Memory B cell (primary cell): ENCODE measurements around the gene AGXT.
"Not testable (repeated sequence)": the region's sequence is repeated elsewhere in the genome, so short reads cannot be mapped to it uniquely, and the experiment has no call there.

Source experiments
- ATAC-seq: fragments of 150-1000 bp; cut with Tn5 transposase; 2 replicates; pipeline ENCODE4 v1.10.0; 2021; ENCODE audit warnings: low read depth, mild to moderate bottlenecking, moderate library complexity
- DNase-seq, 2 donors: peaks; one replicate each; pipeline ENCODE4 v3.0.0; 2022; ENCODE audit warnings: low spot score in 2 of 2
- H3K27ac Mint-ChIP-seq: one replicate; pipeline ENCODE4 v1.8.0; 2022; ENCODE audit warnings: mild to moderate bottlenecking, moderate library complexity, mixed read lengths
- H3K27me3 Mint-ChIP-seq: one replicate; pipeline ENCODE4 v1.8.0; 2022; ENCODE audit warnings: mixed read lengths
- H3K36me3 Mint-ChIP-seq: one replicate; pipeline ENCODE4 v1.8.0; 2022; ENCODE audit warnings: mild to moderate bottlenecking, mixed read lengths
- H3K4me1 Mint-ChIP-seq: one replicate; pipeline ENCODE4 v1.8.0; 2022; ENCODE audit warnings: mixed read lengths
- H3K4me3 Mint-ChIP-seq: one replicate; pipeline ENCODE4 v1.8.0; 2022; ENCODE audit warnings: mild to moderate bottlenecking, moderate library complexity, mixed read lengths
- H3K9me3 Mint-ChIP-seq: one replicate; pipeline ENCODE4 v1.8.0; 2022; ENCODE audit warnings: mixed read lengths

Gene AGXT

GRCh38 chr2:240833724-240834285 is 34.8 kb upstream of the AGXT start:
- no peaks in the 10 kb centered on the region for H3K9me3 Mint-ChIP-seq

GRCh38 chr2:240834377-240834975 is 34.1 kb upstream of the AGXT start:
- peaks cover 13% of the 10 kb centered on the region for H3K27me3 Mint-ChIP-seq
- no peak for DNase-seq
- no peak overlapping the region for H3K4me3 Mint-ChIP-seq
- H3K4me1 Mint-ChIP-seq: no peaks in the 10 kb centered on the region
- no peaks in the 10 kb centered on the region for H3K9me3 Mint-ChIP-seq
- ATAC-seq: no peak
- H3K36me3 Mint-ChIP-seq: no peaks in the 10 kb centered on the region
- H3K27ac Mint-ChIP-seq: no peak overlapping the region

More at GRCh38 chr2:240833724-240834285, 34.8 kb upstream of the AGXT start:
- Mint-ChIP-seq H3K36me3 (no peaks in the 10 kb centered on the region), H3K4me1 (no peaks in the 10 kb centered on the region), H3K27me3 (peaks cover 13% of the 10 kb centered on the region), H3K27ac (no peak overlapping the region), H3K4me3 (no peak overlapping the region)
- no peak for DNase-seq
- ATAC-seq: no peak

- no peak for ATAC-seq
- no peak overlapping the region for H3K4me3 Mint-ChIP-seq
- no peaks in the 10 kb centered on the region for H3K9me3 Mint-ChIP-seq
- H3K36me3 Mint-ChIP-seq: no peaks in the 10 kb centered on the region
- H3K27ac Mint-ChIP-seq: no peak overlapping the region
- H3K27me3 Mint-ChIP-seq: peaks cover 11% of the 10 kb centered on the region
- no peak for DNase-seq
- no peaks in the 10 kb centered on the region for H3K4me1 Mint-ChIP-seq
Measured at GRCh38 chr2:240835528-240835927, 33.1 kb upstream of the AGXT start.

- no peaks in the 10 kb centered on the region for H3K36me3 Mint-ChIP-seq
- H3K9me3 Mint-ChIP-seq: no peaks in the 10 kb centered on the region
- H3K4me1 Mint-ChIP-seq: no peaks in the 10 kb centered on the region
- H3K4me3 Mint-ChIP-seq: no peak overlapping the region
- peaks cover 9% of the 10 kb centered on the region for H3K27me3 Mint-ChIP-seq
- no peak for DNase-seq
- no peak overlapping the region for H3K27ac Mint-ChIP-seq
- no peak for ATAC-seq
Measured at GRCh38 chr2:240836781-240837467, 31.7 kb upstream of the AGXT start.

GRCh38 chr2:240837621-240838020 is 31.0 kb upstream of the AGXT start:
- Mint-ChIP-seq H3K4me1 (no peaks in the 10 kb centered on the region), H3K27ac (no peak overlapping the region), H3K36me3 (no peaks in the 10 kb centered on the region), H3K27me3 (peaks cover 13% of the 10 kb centered on the region), H3K4me3 (no peak overlapping the region), H3K9me3 (no peaks in the 10 kb centered on the region)
- ATAC-seq (no peak), DNase-seq (no peak)

- Mint-ChIP-seq H3K36me3 (no peaks in the 10 kb centered on the region), H3K27me3 (peaks cover 18% of the 10 kb centered on the region), H3K9me3 (no peaks in the 10 kb centered on the region), H3K4me1 (no peaks in the 10 kb centered on the region), H3K27ac (no peak overlapping the region), H3K4me3 (no peak overlapping the region)
- DNase-seq (no peak), ATAC-seq (no peak)
Measured at GRCh38 chr2:240839152-240840143, 29.2 kb upstream of the AGXT start.

- Mint-ChIP-seq H3K27ac (no peak overlapping the region), H3K9me3 (peaks cover 2% of the 10 kb centered on the region), H3K4me3 (no peak overlapping the region), H3K27me3 (peaks cover 17% of the 10 kb centered on the region), H3K4me1 (no peaks in the 10 kb centered on the region), H3K36me3 (no peaks in the 10 kb centered on the region)
- DNase-seq (no peak), ATAC-seq (no peak)
Measured at GRCh38 chr2:240840435-240841060, 28.1 kb upstream of the AGXT start.

- peaks cover 15% of the 10 kb centered on the region for H3K27me3 Mint-ChIP-seq
- not testable (repeated sequence) for H3K4me3 Mint-ChIP-seq, H3K27ac Mint-ChIP-seq, H3K36me3 Mint-ChIP-seq, H3K9me3 Mint-ChIP-seq, ATAC-seq, H3K4me1 Mint-ChIP-seq, DNase-seq
Measured at GRCh38 chr2:240846309-240846708, 22.3 kb upstream of the AGXT start.

- no peak overlapping the region for H3K4me3 Mint-ChIP-seq
- DNase-seq (no peak), ATAC-seq (no peak)
- H3K9me3 Mint-ChIP-seq: peaks cover 6% of the 10 kb centered on the region
- no peaks in the 10 kb centered on the region for H3K4me1 Mint-ChIP-seq
- peaks cover 15% of the 10 kb centered on the region for H3K27me3 Mint-ChIP-seq
- H3K27ac Mint-ChIP-seq: no peak overlapping the region
- H3K36me3 Mint-ChIP-seq: no peaks in the 10 kb centered on the region
Measured at GRCh38 chr2:240846873-240847595, 21.6 kb upstream of the AGXT start.

GRCh38 chr2:240847817-240848216 is 20.8 kb upstream of the AGXT start:
- DNase-seq (no peak), ATAC-seq (no peak)
- Mint-ChIP-seq H3K27ac (no peak overlapping the region), H3K9me3 (peaks cover 6% of the 10 kb centered on the region), H3K36me3 (no peaks in the 10 kb centered on the region), H3K4me1 (no peaks in the 10 kb centered on the region), H3K27me3 (peaks cover 11% of the 10 kb centered on the region), H3K4me3 (no peak overlapping the region)

GRCh38 chr2:240848900-240849680 is 19.5 kb upstream of the AGXT start:
- Mint-ChIP-seq H3K27ac (no peak overlapping the region), H3K4me3 (no peak overlapping the region), H3K9me3 (peaks cover 6% of the 10 kb centered on the region), H3K4me1 (no peaks in the 10 kb centered on the region), H3K36me3 (no peaks in the 10 kb centered on the region), H3K27me3 (peaks cover 7% of the 10 kb centered on the region)
- ATAC-seq (no peak), DNase-seq (no peak)

- no peak overlapping the region for H3K27ac Mint-ChIP-seq
- no peak for DNase-seq
- peaks cover 1% of the 10 kb centered on the region for H3K36me3 Mint-ChIP-seq
- no peak for ATAC-seq
- peaks cover 9% of the 10 kb centered on the region for H3K9me3 Mint-ChIP-seq
- H3K4me3 Mint-ChIP-seq: no peak overlapping the region
- H3K4me1 Mint-ChIP-seq: no peaks in the 10 kb centered on the region
- H3K27me3 Mint-ChIP-seq: peaks cover 6% of the 10 kb centered on the region
Measured at GRCh38 chr2:240850026-240850425, 18.6 kb upstream of the AGXT start.

- Mint-ChIP-seq H3K4me1 (no peaks in the 10 kb centered on the region), H3K9me3 (peaks cover 7% of the 10 kb centered on the region), H3K36me3 (peaks cover 3% of the 10 kb centered on the region), H3K4me3 (no peak overlapping the region), H3K27me3 (peaks cover 6% of the 10 kb centered on the region), H3K27ac (no peak overlapping the region)
- DNase-seq (no peak), ATAC-seq (no peak)
Measured at GRCh38 chr2:240850756-240851077, 17.9 kb upstream of the AGXT start.
